DOHH2 (cell line): ENCODE results near the gene LRRC38.

Experiments used
- EZH2phosphoT487 ChIP-seq: fragments of 200-600 bp; sonication (generic); IDR thresholded peaks from 2 replicates; pipeline ENCODE4 v1.6.1; 2017; ENCODE audit warnings: borderline replicate concordance, mild to moderate bottlenecking, antibody characterized with exemption, low read length, moderate library complexity, mixed read lengths
- TF ChIP-seq, protein P1 (sequence below): fragments of 200-600 bp; sonication (generic); IDR thresholded peaks from one replicate; pipeline ENCODE4 v1.5.1; 2014; ENCODE audit warnings: antibody characterized with exemption, mild to moderate bottlenecking, low read depth, low read length; ENCODE audit not compliant: poor library complexity, severe bottlenecking

GRCh38 chr1:13539683-13540082 is 25.9 kb upstream of the LRRC38 start:
- TF ChIP-seq EZH2phosphoT487 = no peak
- TF ChIP-seq, protein P1, sequence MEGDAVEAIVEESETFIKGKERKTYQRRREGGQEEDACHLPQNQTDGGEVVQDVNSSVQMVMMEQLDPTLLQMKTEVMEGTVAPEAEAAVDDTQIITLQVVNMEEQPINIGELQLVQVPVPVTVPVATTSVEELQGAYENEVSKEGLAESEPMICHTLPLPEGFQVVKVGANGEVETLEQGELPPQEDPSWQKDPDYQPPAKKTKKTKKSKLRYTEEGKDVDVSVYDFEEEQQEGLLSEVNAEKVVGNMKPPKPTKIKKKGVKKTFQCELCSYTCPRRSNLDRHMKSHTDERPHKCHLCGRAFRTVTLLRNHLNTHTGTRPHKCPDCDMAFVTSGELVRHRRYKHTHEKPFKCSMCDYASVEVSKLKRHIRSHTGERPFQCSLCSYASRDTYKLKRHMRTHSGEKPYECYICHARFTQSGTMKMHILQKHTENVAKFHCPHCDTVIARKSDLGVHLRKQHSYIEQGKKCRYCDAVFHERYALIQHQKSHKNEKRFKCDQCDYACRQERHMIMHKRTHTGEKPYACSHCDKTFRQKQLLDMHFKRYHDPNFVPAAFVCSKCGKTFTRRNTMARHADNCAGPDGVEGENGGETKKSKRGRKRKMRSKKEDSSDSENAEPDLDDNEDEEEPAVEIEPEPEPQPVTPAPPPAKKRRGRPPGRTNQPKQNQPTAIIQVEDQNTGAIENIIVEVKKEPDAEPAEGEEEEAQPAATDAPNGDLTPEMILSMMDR = peak; percentile 27
